Smooth muscle cell (in vitro differentiated cells): ENCODE data around the gene EP400. TPM values are rescaled to one million over a fixed set of nuclear protein-coding genes. Genes with fewer than 3 reads are reported as not detected.

Experiments used
- DNase-seq: peaks from one replicate; lab custom pipeline; 2025; ENCODE audit not compliant: unreplicated experiment; lab: John Stamatoyannopoulos, UW
- H2AFZ ChIP-seq: fragments of 200-600 bp; sonication (generic); 2 replicates; pipeline ENCODE4 v1.6.0; 2016; ENCODE audit warnings: antibody characterized with exemption, low read depth, mild to moderate bottlenecking
- H3F3A ChIP-seq: fragments of 200-600 bp; sonication (generic); 2 replicates; pipeline ENCODE4 v1.6.0; 2017; ENCODE audit warnings: antibody characterized with exemption, low read depth
- H3K27ac ChIP-seq: fragments of 200-600 bp; sonication (generic); 2 replicates; pipeline ENCODE4 v1.5.1; 2016; ENCODE audit warnings: low read depth, mild to moderate bottlenecking
- H3K27me3 ChIP-seq: fragments of 200-600 bp; sonication (generic); 2 replicates; pipeline ENCODE4 v1.6.1; 2016; ENCODE audit warnings: low read depth, mild to moderate bottlenecking
- H3K36me3 ChIP-seq: fragments of 200-600 bp; sonication (generic); 2 replicates; pipeline ENCODE4 v1.5.1; 2016; ENCODE audit warnings: low read depth
- H3K4me1 ChIP-seq: fragments of 200-600 bp; sonication (generic); 2 replicates; pipeline ENCODE4 v1.5.1; 2016; ENCODE audit warnings: low read depth
- H3K4me2 ChIP-seq: fragments of 200-600 bp; sonication (generic); 2 replicates; pipeline ENCODE4 v1.6.0; 2016; ENCODE audit warnings: mild to moderate bottlenecking
- H3K4me3 ChIP-seq: fragments of 200-600 bp; sonication (generic); 2 replicates; pipeline ENCODE4 v1.5.1; 2016; ENCODE audit warnings: mild to moderate bottlenecking
- H3K79me2 ChIP-seq: fragments of 200-600 bp; sonication (generic); 2 replicates; pipeline ENCODE4 v1.6.0; 2016; ENCODE audit warnings: low read depth, mild to moderate bottlenecking
- H3K9ac ChIP-seq: fragments of 200-600 bp; sonication (generic); 2 replicates; pipeline ENCODE4 v1.6.0; 2016; ENCODE audit warnings: low read depth
- H3K9me3 ChIP-seq: fragments of 200-600 bp; sonication (generic); replicated peaks from 2 replicates; pipeline ENCODE4 v1.5.1; 2016; ENCODE audit warnings: low read depth
- H4K20me1 ChIP-seq: fragments of 200-600 bp; sonication (generic); 2 replicates; pipeline ENCODE4 v1.6.0; 2016; ENCODE audit warnings: low read depth
- CTCF ChIP-seq: fragments of 200-600 bp; sonication (generic); IDR thresholded peaks from 2 replicates; pipeline ENCODE4 v1.5.1; 2017; ENCODE audit warnings: borderline replicate concordance, mild to moderate bottlenecking, antibody characterized with exemption; ENCODE audit not compliant: insufficient read depth, poor library complexity, severe bottlenecking
- WGBS: methylation state at CpG from one replicate; pipeline ENCODE4 v1.1.7; 2016; ENCODE audit warnings: low lambda C conversion rate; 5-methylcytosine and 5-hydroxymethylcytosine counted together
- polyA plus RNA-seq: library from polyadenylated mRNA; unstranded; fragments of >200 nt; fragmentation: Nextera tagmentation; extraction: Ambion mirVana; gene quantifications from 2 replicates; pipeline ENCODE4 v1.2.1, GENCODE V29; 2016
- total RNA-seq: library from RNA; depleted of rRNA; stranded (reverse); fragments of >200 nt; gene quantifications from 2 replicates; pipeline ENCODE4 v1.2.3, GENCODE V29; 2014

The EP400 gene
- total and polyA plus RNA-seq, 2 experiments from 2014 or later: 6.6 to 13.6 TPM

GRCh38 chr12:132004946-132005345 is 55.2 kb downstream of the EP400 start:
- WGBS: 98% methylated on average over 10 of the region's 10 CpGs
- no peak overlapping the region for H2AFZ ChIP-seq
- H3K4me2 ChIP-seq: no peak overlapping the region
- no peak for TF ChIP-seq CTCF
- no peaks in the 10 kb centered on the region for H3K9me3 ChIP-seq
- H3F3A ChIP-seq: peaks cover 6% of the 10 kb centered on the region
- no peak for DNase-seq
- H3K9ac ChIP-seq: no peak overlapping the region
- peaks cover 11% of the 10 kb centered on the region for H3K36me3 ChIP-seq
- H3K27ac ChIP-seq: no peak overlapping the region
- H3K79me2 ChIP-seq: peaks cover 2% of the 10 kb centered on the region
- no peak overlapping the region for H3K4me3 ChIP-seq
- peaks cover 28% of the 10 kb centered on the region for H4K20me1 ChIP-seq
- no peaks in the 10 kb centered on the region for H3K27me3 ChIP-seq
- no peaks in the 10 kb centered on the region for H3K4me1 ChIP-seq

- no peak overlapping the region for H3K4me3 ChIP-seq
- DNase-seq: no peak
- no peaks in the 10 kb centered on the region for H3K27me3 ChIP-seq
- H3K9me3 ChIP-seq: no peaks in the 10 kb centered on the region
- H4K20me1 ChIP-seq: peaks cover 27% of the 10 kb centered on the region
- no peak overlapping the region for H3K4me2 ChIP-seq
- H3K79me2 ChIP-seq: peaks cover 2% of the 10 kb centered on the region
- H3K27ac ChIP-seq: no peak overlapping the region
- H3K9ac ChIP-seq: no peak overlapping the region
- H3K4me1 ChIP-seq: no peaks in the 10 kb centered on the region
- 96% methylated on average over 19 of the region's 19 CpGs for WGBS
- no peak for TF ChIP-seq CTCF
- H2AFZ ChIP-seq: no peak overlapping the region
- peaks cover 11% of the 10 kb centered on the region for H3K36me3 ChIP-seq
- H3F3A ChIP-seq: no peaks in the 10 kb centered on the region
These were observed 56.4 kb downstream of the EP400 start for GRCh38 chr12:132006056-132006680.

GRCh38 chr12:132007041-132007440 is 57.3 kb downstream of the EP400 start:
- Histone ChIP-seq H3K4me1 (no peaks in the 10 kb centered on the region), H3K36me3 (peaks cover 11% of the 10 kb centered on the region), H4K20me1 (peaks cover 19% of the 10 kb centered on the region), H3F3A (no peaks in the 10 kb centered on the region), H3K4me2 (no peak overlapping the region), H3K9me3 (no peaks in the 10 kb centered on the region), H3K27me3 (no peaks in the 10 kb centered on the region), H2AFZ (no peak overlapping the region), H3K79me2 (peaks cover 2% of the 10 kb centered on the region), H3K27ac (no peak overlapping the region), H3K9ac (no peak overlapping the region), H3K4me3 (no peak overlapping the region)
- WGBS: over 99% methylated on average over 6 of the region's 6 CpGs
- DNase-seq: no peak
- no peak for TF ChIP-seq CTCF

- Histone ChIP-seq H3F3A (no peaks in the 10 kb centered on the region), H2AFZ (no peak overlapping the region), H3K27ac (no peak overlapping the region), H3K9ac (no peak overlapping the region), H3K36me3 (peaks cover 11% of the 10 kb centered on the region), H3K9me3 (no peaks in the 10 kb centered on the region), H3K4me1 (no peaks in the 10 kb centered on the region), H3K79me2 (no peaks in the 10 kb centered on the region), H3K4me2 (no peak overlapping the region), H4K20me1 (peaks cover 4% of the 10 kb centered on the region), H3K27me3 (no peaks in the 10 kb centered on the region), H3K4me3 (no peak overlapping the region)
- 100% methylated on average over 3 of the region's 5 CpGs for WGBS
- no peak for DNase-seq
- TF ChIP-seq CTCF: no peak
These were observed 59.7 kb downstream of the EP400 start for GRCh38 chr12:132009336-132009859.
